ENCODE data around the gene FASTK.
A peak's percentile ranks its signal among the peaks of the same experiment; 100 is the strongest.
"Not testable (repeated sequence)": the region's sequence is repeated elsewhere in the genome, so short reads cannot be mapped to it uniquely, and the experiment has no call there.

Gene FASTK

DNA sequence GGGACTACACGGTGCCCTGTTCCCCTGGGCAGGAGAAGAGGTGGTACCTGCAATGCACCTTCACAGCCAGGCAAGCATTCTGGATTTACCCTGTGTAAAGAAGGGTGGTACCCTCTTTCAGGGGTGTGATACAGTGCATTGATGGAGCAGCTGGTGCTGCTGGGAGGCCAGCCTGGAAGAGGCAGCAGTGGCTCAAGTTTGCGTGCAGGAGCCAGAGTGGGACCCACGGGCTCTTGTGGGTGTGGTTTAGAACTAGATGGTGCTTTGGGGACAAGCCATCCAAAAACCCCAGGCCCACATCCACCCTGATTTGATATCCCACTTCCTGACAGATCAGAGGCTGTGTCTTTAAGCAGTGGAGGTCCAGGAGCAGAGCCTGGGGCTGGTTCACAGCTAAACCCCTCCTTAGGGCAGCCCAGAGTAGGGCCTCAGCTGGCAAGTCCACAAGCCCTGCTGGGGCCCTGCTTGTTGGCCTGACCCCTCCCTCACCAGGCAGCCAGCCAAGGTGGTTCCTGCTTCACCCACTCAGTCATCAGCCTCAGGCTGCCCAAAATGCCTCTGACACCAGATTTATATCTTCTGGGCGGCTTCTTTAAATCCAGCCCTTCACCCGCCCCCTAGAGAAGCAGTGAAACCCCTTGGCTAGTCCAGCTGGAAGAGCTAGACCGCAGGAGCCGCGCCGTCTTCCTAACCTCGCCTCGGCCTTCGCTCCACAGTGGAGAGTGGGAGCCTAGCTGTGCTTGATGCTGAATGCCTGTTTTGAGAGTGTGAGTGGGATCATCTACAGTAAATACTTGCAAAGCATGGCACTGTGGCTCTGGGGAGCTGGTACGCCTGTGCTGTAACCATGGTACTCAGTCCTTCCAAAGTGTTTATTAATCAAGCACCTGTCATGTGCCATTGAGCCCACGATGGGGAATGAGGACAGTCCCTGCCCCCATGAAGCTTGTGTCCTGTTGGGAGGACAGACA, 33.7 kb downstream of the FASTK start:
- DNase-seq = peak in 2 of 14 donors; percentile 33 to 42

DNA sequence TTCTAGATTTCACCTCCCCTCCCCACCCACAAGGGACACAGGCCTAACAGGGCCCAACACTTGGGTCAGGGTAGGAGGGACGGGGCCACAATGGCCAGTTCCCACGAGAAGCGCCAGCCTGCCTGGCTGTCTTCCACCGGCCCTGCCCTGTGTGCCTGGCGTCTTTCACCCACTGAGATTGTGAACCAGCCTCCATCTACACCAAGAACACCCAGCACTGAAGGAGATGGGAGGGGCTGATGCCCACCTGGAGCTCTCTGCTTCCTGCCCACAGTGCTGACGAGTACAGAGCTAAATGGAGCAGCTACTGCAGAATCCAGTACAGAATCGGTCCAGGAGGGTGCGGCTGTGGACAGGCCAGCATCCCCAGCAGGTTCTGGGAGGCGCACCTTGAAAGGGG, 34.6 kb downstream of the FASTK start:
- no peak for DNase-seq

DNA sequence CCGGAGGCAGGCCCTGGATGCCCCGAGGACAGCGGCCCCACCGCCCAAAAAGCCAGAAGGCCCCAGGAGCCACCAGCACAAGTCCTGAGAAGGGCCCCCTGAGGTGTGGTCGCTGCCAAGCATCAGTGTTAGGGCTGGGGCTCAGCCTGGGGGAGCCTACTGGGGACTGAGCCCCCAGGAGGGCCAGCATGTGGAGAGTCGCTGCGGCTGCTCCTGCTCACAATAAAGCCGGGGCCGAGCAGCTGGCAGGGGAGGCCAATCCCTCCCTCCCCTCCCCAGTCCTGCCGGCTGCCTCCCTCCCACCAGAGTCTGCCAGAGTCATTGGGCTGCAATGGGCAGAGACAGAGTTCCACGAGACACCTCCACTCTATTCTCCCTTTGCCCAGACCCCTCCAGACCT, 35.3 kb downstream of the FASTK start:
- DNase-seq = no peak

GRCh38 chr7:151043959-151044358, 36.6 kb downstream of the FASTK start:
- DNase-seq = no peak

DNA sequence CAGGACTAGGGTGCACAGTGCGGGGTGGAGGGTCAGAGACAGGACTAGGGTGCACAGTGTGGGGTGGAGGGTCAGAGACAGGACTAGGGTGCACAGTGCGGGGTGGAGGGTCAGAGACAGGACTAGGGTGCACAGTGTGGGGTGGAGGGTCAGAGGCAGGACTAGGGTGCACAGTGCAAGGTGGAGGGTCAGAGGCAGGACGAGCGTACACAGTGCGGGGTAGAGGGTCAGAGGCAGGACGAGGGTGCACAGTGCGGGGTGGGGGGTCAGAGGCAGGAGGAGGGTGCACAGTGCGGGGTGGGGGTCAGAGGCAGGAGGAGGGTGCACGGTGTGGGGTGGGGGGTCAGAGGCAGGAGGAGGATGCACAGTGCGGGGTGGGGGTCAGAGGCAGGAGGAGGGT, 37.2 kb downstream of the FASTK start:
- not testable (repeated sequence) for DNase-seq

DNA sequence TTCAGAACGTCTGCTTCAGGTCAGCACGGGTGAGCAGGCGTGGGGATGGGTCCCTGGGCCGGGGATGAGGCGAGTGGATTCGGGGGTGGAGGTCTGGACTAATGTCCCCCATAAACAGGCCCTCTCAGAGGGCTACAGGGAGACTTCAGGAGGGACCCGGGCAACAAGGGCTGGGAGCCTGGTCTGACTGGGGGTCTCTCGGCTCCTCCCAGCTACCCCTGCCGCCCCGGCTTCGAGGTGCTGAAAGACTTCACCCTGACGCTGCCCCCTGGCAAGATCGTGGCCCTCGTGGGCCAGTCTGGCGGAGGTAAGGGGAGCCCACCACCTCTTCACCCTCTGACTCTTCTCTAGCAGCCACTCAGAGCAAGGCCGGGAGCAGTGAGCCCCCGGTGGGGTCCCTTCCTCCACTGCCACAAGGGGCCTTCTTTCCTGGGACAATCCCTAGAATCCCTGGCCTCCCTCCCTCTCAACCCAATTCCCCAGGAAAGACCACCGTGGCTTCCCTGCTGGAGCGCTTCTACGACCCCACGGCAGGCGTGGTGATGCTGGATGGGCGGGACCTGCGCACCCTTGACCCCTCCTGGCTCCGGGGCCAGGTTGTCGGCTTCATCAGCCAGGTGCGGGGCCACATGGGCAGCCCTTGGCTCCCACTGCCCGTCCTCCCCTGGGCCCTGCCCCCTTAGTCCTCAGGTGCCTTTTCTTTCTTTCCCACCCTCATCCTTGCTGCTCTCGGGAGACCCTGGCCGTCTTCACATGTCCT, 39.8 kb downstream of the FASTK start:
- DNase-seq = no peak

DNA sequence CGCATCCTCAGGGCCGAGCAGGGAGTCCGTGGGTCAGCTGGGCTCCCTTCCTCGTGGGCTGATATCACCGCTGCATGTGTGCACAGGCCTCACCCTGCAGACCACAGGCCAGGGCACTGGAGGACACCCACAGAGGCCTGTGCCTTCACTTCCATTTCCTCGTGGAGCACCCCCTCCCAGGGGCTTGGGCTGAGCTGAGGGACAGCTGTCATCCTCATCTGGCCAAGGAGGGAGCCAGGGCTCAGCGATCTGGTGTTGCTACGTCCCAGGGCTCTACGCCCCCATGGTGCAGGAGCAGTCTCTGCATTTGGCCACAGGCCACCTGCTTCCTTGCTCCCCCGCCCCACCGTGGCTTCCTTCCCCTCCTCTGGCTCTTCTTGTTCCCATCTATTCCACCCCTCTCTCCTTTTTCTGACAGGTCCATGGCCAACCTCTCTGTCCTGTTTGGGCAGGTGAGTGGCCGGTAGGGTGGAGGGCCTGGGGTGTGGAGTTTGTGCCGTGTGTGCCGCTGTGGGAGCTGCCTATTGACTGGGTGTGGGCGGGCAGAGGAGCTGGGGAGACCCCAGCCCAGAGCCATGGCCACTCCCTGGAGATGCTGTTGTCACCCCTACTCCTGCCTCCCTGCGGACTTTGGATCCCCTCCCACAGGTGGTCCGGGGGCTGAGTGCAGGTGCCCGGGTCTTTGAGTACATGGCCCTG, 40.6 kb downstream of the FASTK start:
- no peak for DNase-seq

DNA sequence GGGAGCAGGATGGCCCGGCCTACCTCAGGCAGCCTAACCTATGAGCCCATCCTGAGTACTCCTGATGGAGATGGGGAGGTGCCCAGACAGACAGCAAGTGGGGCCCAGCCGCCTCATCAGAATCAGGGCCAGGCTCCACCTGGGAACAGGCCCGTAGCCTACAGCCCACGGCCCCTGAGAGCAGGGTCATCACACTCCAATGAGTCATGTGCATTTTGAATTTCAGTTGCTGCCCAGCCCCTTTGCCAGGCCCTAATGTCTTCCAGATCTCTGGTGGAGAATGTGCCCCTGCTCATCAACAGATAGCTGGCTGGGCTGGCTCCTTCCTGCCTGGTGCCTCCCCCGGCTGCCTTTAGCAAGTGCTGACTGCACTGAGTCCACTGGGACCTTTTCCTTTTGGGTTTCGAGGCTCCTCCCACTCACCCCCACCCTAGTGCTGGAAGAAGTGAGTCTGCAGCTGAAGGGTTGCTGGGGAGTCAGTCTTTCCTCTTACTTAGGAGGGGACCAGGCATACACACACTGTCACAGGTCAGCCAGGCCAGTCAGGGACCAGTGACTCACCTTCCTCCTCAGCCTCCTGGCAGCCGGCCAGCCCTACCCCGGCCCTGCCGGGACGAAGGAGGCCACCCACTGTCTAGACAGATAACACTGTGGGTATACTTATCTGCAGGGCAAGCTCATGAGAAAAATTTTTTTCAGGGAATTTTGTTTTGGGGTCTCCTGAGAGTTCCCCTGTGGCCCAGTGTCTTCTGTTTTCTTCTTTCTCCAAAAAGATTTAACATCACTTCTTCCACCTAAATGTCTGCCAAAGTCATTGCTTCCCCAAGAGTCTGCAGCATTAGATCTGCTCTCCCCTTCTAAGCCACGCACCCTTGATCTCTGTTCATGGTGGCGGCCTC, 41.4 kb downstream of the FASTK start:
- peak in 2 of 14 donors; percentile 27 to 34 for DNase-seq

DNA sequence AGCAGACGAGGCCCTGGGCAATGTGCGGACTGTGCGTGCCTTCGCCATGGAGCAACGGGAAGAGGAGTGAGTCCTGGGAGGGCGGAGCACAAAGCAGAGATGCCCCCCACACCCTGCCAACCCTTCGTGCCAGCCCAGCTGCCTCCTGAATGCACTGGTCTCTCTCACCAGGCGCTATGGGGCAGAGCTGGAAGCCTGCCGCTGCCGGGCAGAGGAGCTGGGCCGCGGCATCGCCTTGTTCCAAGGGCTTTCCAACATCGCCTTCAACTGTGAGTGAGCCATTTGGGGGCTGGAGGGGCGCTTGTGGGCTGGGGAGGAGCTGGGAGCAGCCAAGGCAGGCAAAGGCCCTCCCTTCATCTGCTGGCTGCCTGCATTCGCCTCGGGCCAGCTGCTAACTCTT, 44.7 kb downstream of the FASTK start:
- DNase-seq = peak in 2 of 14 donors; percentile 14 to 40

GRCh38 chr7:151035026-151035717, 45.4 kb downstream of the FASTK start:
- no peak for DNase-seq

GRCh38 chr7:151034312-151035025, 46.1 kb downstream of the FASTK start:
- no peak for DNase-seq

DNA sequence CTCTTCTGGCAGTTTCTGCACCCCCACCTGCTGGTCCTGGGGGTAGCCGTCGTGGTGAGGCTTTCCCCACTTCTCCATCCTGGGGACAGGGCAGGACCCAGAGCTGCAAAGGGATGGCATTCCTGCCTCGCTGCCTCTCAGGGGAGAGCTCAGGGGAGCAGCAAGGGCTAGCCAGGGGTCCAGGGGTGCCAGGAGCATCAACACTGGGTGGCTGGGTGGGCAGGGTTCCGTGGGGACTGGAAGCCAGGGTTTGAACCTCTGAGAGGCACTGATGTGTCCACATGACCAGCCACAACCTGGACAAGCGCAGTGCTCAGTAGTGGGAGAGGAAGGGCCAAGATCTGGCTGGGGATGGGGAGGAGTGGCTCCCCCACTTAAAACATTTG, 46.8 kb downstream of the FASTK start:
- no peak for DNase-seq

DNA sequence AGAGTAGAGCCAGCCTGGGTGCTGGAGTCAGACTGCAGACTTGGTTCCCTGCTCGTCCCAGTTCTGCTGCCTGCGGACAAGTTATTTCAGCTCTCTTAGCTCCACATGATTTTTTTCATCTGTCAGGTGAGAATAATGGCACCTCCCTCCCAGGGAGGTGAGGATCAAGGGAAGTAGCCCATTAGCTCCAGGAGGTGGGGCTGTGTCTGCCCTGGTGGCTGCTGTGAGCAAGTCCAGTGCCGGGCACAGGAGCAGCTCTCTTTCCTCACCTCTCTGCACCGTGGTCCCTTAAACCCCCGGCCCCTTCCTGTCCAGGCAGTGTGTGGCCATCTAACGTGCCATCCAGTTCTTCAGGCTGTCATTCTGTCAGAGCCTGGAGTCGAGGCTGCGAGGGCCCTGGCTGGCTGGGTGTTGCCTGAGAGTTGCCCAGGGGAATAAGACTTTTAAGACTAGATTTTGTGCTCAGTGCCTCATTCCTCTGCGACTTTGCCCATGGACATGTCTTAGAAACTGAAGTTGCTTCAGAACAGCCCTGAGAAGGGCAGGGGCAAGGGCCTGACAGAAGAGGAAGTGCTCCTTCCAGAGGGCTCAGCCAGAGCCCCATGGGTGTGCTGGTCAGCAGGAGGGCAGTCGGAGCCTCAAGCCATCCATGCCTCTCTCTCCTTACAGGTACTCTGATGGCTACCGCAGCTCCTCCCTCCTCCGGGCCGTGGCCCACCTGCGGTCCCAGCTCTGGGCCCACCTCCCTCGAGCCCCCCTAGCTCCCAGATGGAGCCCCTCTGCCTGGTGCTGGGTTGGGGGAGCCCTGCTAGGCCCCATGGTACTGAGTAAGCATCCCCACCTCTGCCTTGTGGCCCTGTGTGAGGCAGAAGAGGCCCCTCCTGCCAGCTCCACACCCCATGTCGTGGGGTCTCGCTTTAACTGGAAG, 47.4 kb downstream of the FASTK start:
- no peak for DNase-seq

DNA sequence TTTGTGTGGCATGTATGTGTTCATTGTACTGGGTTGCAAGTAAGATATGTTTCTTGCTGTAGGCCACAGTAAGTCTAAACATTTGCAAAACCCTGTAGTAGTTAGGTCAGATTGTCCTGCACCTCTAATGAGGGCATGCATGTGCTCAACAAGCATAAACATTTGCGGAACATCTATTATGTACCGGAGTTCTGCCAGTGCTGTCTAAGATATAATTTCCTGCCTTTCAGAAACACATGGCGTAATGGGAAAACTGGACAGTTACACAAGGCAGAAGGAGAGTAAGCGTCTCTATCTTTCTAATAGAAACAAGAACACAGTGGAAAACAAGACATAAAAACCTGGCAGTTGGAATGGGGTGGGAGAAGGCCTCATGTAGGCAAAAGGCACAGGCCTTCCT, 49.6 kb downstream of the FASTK start:
- no peak for DNase-seq

GRCh38 chr7:151028948-151029501, 51.6 kb downstream of the FASTK start:
- no peak for DNase-seq

DNA sequence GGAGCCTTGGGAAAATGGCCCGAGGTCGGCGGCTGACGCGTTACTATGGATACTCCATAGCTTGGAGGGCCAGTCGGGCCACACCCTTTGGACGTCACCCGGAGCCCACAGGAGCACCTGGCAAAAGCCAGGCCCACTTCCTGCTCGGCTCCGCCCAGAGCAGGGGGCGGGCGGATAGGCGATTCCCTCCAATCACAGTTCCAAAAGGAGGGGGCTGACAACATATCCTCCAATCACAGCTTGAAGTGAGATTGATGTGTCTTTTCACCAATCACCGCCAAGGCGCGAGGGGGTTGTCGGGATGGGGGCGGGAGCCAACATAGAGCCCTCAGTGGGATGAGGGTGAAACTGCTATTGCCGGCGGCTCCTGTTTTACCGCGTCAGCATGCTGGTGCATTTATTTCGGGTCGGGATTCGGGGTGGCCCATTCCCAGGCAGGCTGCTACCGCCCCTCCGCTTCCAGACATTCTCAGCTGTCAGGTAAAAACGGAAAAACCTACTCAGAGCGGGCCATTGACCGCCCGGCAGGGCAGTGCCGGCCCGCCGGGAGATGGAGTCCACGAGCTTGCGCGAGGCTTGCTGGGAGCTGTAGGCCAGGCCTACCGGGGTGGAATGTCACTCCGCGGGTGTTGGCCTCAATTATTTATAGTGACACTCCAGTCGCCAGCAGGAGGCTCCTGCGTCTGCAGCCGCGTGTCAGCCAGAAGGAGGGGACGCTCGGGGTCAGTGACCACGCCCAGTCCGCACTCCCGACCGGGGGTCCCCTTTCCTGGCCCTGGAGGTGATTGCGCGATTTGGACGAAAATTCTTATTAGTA, 52.3 kb downstream of the FASTK start, which contains the start of gene ABCB8:
Gene ABCB8 (plus strand): TSS at position 320 of the 817 bp plus-strand sequence. CDS start 66 bp downstream, at position 386.
- DNase-seq = peak; percentile 88 to 99 (median 98)

GRCh38 chr7:151027728-151028130, 52.9 kb downstream of the FASTK start:
- not testable (repeated sequence) for DNase-seq
